CD4-positive, alpha-beta T cell treated with Interleukin-4 for 1 hour (primary cell): ENCODE results near the gene AOC1.

Experiments used
- DNase-seq, 2 donors: peaks; one replicate each; pipeline ENCODE4 v3.0.0-alpha.2; 2020 to 2022

Gene AOC1

DNA sequence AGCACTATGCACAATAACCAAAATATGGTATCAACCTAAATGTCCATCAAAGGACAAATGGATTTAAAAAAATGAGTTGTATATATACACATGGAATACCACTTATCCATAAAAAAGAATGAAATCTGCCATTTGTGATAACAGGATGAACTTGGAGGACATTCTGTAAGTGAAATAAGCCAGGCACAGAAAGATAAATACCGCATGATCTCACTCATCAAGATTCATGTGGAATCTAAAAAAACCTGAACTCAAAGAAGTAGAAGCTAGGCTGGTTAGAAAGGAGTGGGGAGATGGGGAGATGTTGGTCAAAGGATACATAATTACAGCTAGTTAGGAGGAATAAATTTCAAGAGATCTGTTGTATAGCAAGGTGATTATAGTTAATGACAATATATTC lies 17.3 kb upstream of the AOC1 start:
- DNase-seq: no peak

DNA sequence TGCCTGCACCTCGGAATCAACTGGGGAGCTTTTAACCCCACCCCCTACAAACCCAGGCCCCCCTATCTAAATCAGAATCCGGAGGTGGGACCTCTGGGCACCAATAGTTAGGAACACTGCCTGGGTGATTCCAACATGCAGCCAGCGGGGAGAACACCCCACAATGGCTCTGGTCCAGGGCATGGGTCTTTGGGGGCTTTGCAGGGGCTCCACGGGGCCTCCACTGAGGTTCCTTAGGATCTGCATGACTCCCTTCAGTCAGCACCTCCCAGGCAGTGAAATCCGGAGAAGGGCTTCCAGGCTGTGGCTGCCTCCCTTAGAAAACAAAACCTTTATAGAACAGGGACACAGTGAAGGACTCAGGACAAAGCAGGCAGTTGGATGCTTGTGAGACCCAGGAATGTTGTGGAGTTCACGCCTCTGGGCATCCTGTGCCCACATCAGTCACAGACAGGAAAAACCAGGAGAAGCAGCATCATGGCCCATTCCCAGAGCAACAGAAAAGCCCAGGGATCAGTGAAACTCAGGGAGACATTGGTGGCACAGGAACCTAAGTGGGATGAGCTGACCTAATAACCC lies 16.5 kb upstream of the AOC1 start:
- DNase-seq: no peak

- DNase-seq: no peak
These were observed 13.2 kb upstream of the AOC1 start for GRCh38 chr7:150838965-150839650.

- no peak for DNase-seq
These were observed 10.3 kb upstream of the AOC1 start for GRCh38 chr7:150842018-150842417.

GRCh38 chr7:150842716-150843115 lies 9.6 kb upstream of the AOC1 start:
- DNase-seq: no peak

DNA sequence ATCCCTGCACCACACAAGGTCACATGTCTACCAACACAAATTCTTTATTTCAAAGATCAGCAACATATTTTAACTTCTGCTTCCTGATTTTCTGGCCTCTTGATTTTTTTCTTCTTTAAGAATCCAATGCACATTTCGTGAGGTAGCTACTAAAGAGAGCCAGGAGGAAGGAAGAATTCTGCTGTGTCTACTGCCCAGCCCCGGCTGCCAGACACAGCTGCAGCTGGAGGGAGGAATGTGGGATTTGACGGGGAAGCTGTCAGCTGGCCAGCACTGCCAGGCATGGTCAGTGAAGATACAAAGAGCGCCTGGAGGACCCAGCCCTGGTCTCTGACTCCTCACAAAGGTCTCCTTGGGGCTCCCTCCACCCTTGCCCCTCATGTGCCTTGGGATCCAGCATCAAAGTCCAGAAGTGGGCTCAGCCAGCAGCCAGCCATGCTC lies 6.9 kb upstream of the AOC1 start:
- DNase-seq: no peak

DNA sequence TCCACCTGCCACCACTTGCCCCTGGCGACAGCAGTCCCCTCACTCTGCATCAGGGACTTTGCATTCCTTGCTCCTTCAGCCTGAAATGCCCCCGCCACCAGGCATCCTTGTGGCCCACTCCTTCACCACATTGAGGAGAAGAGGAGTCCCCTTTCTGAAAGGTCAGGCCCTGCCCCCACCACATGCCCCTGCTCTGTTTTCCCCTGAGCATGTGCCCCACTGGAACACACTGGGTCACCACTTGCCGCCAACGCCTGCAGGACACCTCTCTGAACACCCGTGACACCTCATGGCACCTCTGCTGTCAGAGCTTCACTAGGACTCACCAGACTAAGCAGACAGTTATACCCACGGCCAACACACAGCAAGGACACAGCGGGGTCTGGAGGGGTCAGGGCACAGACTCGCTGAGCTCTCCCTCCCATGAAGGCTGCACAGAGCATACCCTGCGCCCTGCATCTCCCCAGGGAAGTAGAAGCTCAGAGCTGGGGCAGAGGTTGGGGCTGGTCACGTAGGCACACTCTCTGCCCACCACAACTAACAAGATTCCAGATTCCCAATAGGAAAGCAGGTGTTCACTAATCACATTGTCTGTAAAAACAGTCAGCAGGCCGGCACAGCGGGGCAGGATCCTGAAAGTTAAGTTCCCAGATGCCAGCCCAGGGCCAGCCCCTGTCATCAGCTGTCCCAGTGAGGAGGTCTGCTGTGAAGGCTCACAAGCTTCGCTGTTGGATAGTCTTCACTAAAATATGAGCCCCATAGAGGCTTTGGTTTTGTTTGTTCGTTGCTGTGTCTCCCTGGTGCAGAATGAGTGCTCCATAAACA lies 5.8 kb upstream of the AOC1 start:
- no peak for DNase-seq

DNA sequence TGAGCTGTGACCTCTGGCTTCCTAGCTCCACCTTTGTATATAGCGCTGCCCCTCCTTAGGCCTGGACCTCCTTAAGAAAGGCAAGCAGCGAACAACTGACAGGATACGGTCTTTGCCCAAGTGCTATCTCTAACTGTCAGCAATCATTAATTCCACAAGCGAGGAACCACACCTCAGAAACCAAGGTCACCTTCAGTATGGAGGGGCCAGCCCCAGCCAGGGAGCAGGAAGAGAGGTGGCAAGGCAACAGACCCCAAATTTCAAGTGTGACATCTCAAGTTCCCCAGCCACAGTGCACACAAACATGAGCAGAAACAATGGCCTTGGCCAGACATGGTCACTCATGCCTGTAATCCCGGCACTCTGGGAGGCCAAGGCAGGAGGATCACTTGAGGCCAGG lies 4.8 kb upstream of the AOC1 start:
- no peak for DNase-seq

GRCh38 chr7:150848111-150848510 lies 4.2 kb upstream of the AOC1 start:
- no peak for DNase-seq

DNA sequence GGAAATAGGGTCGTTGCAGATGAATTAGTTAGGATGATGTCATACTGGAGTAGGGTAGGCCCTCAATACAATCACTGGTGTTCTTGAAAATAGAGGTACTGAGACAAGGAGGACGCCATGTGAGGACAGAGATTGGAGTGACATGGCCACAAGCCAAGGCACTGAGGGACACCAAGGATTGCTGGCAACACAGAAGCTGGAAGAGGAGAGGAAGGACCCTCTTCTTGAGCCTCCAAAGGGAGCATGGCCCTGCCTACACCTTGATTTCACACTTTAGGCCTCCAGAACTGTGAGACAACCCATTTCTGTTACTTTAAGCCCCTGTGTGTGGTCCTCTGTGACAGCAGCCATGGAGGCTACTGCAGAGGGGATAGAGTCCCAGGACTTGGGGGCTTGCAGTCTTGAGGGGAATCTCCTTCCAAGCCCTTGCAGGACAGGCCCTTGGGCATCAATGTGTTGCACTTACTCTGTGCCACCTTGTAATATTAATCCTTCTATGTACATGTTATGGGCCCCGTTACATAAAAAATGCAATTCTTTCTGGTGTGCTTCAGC lies 3.7 kb upstream of the AOC1 start:
- no peak for DNase-seq

DNA sequence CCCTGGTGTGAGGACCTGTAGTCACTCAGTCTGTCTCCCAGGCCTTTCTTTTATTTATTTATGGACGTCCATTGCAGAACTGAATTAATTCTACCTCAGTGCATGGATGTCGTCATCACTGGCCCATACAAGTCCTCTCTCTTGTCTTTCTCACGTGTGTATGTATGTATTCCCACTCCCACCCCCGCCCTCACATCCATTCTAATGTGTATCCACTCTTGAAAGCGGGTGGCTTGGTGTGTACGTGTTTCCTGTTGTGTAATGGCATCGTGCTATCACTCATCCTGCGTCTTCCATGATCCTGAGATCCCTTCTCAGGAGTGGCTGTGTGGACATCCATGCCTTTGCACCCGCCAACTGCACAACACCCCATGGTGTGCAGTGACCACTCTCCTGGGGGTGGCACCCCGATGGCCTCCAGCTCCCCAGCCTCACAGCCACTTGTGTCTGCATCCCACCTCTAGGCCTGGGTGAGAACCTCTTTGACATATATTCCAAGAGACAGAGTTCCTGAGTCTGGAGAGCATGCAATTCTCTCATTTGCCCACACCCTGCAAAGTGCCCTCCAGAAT lies 3.0 kb upstream of the AOC1 start:
- no peak for DNase-seq

- no peak for DNase-seq
These were observed 2.0 kb upstream of the AOC1 start for GRCh38 chr7:150850273-150850672.

- DNase-seq: no peak
These were observed 586 bp upstream of the AOC1 start for GRCh38 chr7:150851492-150852370.

- no peak for DNase-seq
These were observed 2.0 kb downstream of the AOC1 start for GRCh38 chr7:150854066-150855000.

DNA sequence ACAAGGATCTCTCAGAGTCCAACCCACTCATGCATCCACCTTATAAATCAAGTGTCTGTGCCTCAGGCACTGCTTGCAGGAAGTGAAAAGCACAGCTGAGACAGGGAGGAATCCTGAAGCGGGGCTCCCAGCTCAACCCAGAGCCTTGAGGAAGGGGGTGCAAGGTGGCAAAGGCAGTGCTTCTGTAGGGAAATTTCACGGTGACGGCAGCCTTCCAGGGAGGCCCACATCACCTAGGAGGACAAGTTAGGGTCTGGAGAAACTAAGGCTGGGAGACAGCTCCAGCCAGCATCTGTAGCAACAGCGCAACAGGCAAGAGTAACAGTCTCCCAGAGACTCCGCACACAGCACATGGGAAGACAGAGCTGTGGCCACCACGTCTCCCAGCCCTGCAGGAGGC lies 2.7 kb downstream of the AOC1 start:
- DNase-seq: no peak

DNA sequence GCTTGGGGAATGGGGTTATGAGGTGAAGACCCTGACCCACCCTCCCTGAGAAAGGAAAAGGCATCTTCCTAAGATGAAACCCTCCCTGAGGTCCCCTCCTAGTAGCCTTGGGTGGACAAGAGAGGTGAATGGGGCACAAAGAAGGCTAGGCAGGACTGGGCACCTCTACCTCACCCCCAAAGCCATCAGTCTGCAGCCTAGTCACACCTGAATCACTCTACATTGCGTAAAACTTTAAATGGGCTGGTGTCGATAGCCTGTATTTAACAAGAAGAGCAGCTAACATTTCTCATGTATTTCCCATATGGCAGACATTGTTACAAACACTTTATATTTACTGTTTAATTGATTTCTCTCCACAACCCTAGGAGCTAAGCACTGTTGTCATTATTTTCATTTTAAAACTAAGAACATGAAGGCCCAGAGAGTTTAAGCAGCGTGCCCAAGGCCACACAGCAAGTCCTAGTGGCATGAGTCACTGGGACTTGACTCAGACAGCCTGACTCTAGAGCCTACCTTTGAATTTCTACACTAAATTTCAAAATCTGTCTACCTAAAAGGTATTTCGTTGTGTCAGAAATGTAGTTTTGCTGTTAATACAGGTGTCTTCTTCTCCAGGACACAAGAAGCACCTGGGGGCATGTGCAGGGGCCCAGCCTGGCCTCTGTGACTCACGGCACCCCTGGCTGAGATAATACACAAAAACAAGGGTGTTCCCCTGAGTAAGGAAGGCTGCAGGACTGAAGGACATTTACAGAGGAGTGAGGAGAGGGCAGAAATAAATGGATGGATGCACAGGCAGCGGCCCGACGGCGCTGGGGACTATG lies 3.4 kb downstream of the AOC1 start:
- no peak for DNase-seq

DNA sequence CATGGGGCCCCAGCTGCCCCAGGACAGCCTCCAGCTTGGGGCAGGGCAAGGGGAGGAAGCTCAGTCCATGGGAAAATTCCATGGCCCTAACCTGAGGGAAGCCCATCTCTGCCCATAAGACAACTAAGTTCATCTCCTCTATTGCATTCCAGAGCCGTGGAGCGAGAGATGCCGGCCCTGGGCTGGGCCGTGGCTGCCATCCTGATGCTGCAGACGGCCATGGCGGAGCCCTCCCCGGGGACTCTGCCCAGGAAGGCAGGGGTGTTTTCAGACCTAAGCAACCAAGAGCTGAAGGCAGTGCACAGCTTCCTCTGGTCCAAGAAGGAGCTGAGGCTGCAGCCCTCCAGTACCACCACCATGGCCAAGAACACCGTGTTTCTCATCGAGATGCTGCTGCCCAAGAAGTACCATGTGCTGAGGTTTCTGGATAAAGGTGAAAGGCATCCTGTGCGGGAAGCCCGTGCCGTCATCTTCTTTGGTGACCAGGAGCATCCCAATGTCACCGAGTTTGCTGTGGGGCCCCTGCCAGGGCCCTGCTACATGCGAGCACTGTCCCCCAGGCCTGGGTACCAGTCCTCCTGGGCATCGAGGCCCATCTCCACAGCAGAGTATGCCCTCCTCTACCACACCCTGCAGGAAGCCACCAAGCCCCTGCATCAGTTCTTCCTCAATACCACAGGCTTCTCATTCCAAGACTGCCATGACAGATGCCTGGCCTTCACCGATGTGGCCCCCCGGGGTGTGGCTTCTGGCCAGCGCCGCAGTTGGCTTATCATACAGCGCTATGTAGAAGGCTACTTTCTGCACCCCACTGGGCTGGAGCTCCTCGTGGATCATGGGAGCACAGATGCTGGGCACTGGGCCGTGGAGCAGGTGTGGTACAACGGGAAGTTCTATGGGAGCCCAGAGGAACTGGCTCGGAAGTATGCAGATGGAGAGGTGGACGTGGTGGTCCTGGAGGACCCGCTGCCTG lies 4.3 kb downstream of the AOC1 start:
- DNase-seq: no peak

- no peak for DNase-seq
These were observed 5.1 kb downstream of the AOC1 start for GRCh38 chr7:150857276-150858055.
